HTR-8/SVneo (cell line): ENCODE results near the gene CDH13.

Experiments
- DNase-seq: peaks from one replicate; pipeline ENCODE4 v3.0.0; 2011; ENCODE audit warnings: low spot score, mixed read lengths; ENCODE audit not compliant: insufficient read length
- FAIRE-seq: peaks from 2 replicates; lab custom pipeline; 2011; peaks lifted over from hg19 to GRCh38; lab: Jason Lieb, UNC

Gene CDH13

GRCh38 chr16:83725313-83725712 is 1098.5 kb downstream of the CDH13 start:
- FAIRE-seq (peak; percentile 28), DNase-seq (no peak)

- FAIRE-seq (peak; percentile 63), DNase-seq (peak; percentile 48)
These were observed 1100.2 kb downstream of the CDH13 start for GRCh38 chr16:83727018-83727417.

GRCh38 chr16:83727751-83728352 is 1101.1 kb downstream of the CDH13 start:
- FAIRE-seq (peak; percentile 55), DNase-seq (no peak)

- no peak for DNase-seq
- FAIRE-seq, result no peak
These were observed 1101.7 kb downstream of the CDH13 start for GRCh38 chr16:83728492-83728891.

GRCh38 chr16:83730812-83731211 is 1104.0 kb downstream of the CDH13 start:
- no peak for FAIRE-seq

GRCh38 chr16:83732536-83732935 is 1105.8 kb downstream of the CDH13 start:
- DNase-seq, result no peak
- FAIRE-seq, result no peak

More at GRCh38 chr16:83730812-83731211, 1104.0 kb downstream of the CDH13 start:
- DNase-seq, result no peak

- FAIRE-seq, result no peak
- DNase-seq, result no peak
These were observed 1106.5 kb downstream of the CDH13 start for GRCh38 chr16:83733301-83733700.

GRCh38 chr16:83734136-83734535 is 1107.4 kb downstream of the CDH13 start:
- no peak for FAIRE-seq

GRCh38 chr16:83737729-83738354 is 1111.1 kb downstream of the CDH13 start:
- peak; percentile 13 for FAIRE-seq
- DNase-seq, result no peak

More at GRCh38 chr16:83734136-83734535, 1107.4 kb downstream of the CDH13 start:
- no peak for DNase-seq

GRCh38 chr16:83738923-83739503 is 1112.2 kb downstream of the CDH13 start:
- FAIRE-seq, result no peak
- peak; percentile 38 for DNase-seq

GRCh38 chr16:83742124-83742899 is 1115.5 kb downstream of the CDH13 start:
- DNase-seq, result no peak

GRCh38 chr16:83743241-83743640 is 1116.5 kb downstream of the CDH13 start:
- no peak for DNase-seq
- no peak for FAIRE-seq

More at GRCh38 chr16:83742124-83742899, 1115.5 kb downstream of the CDH13 start:
- no peak for FAIRE-seq

- FAIRE-seq (no peak), DNase-seq (no peak)
These were observed 1117.0 kb downstream of the CDH13 start for GRCh38 chr16:83743720-83744119.

GRCh38 chr16:83744441-83744981 is 1117.7 kb downstream of the CDH13 start:
- FAIRE-seq (peak; percentile 91), DNase-seq (peak; percentile 67)

- no peak for FAIRE-seq
These were observed 1119.8 kb downstream of the CDH13 start for GRCh38 chr16:83746611-83747010.

GRCh38 chr16:83747936-83748335 is 1121.2 kb downstream of the CDH13 start:
- FAIRE-seq (no peak), DNase-seq (no peak)

More at GRCh38 chr16:83746611-83747010, 1119.8 kb downstream of the CDH13 start:
- no peak for DNase-seq

- DNase-seq (no peak), FAIRE-seq (no peak)
These were observed 1128.6 kb downstream of the CDH13 start for GRCh38 chr16:83755391-83755790.

GRCh38 chr16:83762141-83762991 is 1135.6 kb downstream of the CDH13 start:
- no peak for DNase-seq
- no peak for FAIRE-seq

GRCh38 chr16:83762992-83763358 is 1136.2 kb downstream of the CDH13 start:
- DNase-seq, result no peak
- FAIRE-seq, result no peak

GRCh38 chr16:83768986-83769385 is 1142.2 kb downstream of the CDH13 start:
- FAIRE-seq, result no peak
- DNase-seq, result no peak
